T-helper 22 cell (primary cell): ENCODE data around the gene MSN.
"Not testable (repeated sequence)": the region's sequence is repeated elsewhere in the genome, so short reads cannot be mapped to it uniquely, and the experiment has no call there.

Source experiments
- DNase-seq: peaks from one replicate; pipeline ENCODE4 v3.0.0-alpha.2; 2020; ENCODE audit warnings: low read depth

MSN gene

GRCh38 chrX:65667503-65668376 lies at the start of gene MSN:
MSN (plus strand) TSS chrX:65667654; CDS start chrX:65667842, 188 bp downstream.
- peak; percentile 62 for DNase-seq

DNA sequence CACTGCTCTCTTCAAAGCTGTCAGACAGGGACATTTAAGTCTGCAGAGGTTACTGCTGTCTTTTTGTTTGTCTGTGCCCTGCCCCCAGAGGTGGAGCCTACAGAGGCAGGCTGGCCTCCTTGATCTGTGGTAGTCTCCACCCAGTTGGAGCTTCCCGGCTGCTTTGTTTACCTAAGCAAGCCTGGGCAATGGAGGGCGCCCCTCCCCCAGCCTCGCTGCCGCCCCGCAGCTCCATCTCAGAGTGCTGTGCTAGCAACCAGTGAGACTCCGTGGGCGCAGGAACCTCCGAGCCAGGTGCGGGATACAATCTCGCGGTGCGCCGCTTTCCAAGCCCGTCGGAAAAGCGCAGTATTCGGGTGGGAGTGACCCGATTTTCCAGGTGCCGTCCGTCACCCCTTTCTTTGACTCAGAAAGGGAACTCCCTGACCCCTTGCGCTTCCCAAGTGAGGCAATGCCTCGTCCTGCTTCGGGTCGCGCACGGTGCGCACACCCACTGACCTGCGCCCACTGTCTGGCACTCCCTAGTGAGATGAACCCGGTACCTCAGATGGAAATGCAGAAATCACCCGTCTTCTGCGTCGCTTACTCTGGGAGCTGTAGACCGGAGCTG lies 47.3 kb upstream of the MSN start:
- DNase-seq: not testable (repeated sequence)

DNA sequence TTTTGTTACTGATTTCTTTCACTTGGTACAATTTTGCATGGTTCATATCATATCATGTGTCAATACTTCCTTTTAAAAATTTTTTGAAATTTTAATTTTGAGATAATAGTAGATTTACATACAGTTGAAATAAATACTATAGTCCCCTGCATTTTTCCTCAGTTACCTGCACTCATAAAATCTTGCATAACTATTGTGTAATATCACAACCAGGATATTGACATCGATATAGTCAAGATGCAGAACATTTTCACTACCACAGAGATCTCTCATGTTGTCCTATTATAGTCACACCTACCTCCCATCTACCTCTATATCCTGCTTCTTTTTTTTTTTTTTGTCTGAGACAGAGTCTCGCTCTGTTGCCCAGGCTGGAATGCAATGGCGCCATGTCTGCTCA lies 36.7 kb upstream of the MSN start:
- DNase-seq: no peak

- DNase-seq: no peak
Measured at GRCh38 chrX:65633826-65634225, 33.6 kb upstream of the MSN start.

GRCh38 chrX:65634732-65635131 lies 32.7 kb upstream of the MSN start:
- no peak for DNase-seq

DNA sequence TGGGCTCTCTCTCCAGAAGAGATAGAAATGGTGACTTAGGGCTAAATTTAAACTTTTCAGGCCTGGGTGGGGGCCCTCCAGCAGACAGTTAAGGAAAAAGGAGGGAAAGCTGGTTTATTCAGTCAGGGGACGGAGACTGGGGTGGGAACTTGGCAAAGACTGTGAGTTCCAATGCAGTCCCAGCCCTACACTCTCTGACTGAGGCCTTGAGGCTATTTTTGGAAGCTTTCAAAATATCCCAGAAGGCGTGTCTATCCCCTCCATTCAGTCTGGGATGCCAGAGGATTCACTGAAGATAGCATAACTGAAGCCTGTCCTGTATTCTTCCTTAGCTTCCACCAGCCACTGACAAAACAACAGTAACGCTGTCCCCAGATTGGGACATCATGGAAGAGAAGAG lies 32.1 kb upstream of the MSN start:
- DNase-seq: no peak

DNA sequence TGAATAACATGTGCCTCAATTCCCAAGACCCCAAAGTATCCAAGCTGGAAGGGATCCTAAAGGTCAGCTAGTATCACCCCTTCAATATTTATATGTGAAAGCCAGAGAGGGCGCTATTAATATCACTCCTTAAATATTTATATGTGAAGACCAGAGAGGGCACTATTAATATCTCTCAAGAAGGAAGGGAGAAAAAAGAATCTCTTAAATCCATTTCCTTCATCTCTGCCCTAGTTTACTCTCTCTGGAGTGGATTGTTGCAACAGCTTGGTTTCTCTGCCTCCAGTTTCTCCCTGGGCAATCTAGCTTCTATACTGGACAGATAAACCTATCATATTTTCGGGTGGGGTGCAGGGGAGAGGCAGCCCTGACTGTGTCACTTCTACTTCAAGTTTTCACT lies 31.6 kb upstream of the MSN start:
- DNase-seq: no peak

DNA sequence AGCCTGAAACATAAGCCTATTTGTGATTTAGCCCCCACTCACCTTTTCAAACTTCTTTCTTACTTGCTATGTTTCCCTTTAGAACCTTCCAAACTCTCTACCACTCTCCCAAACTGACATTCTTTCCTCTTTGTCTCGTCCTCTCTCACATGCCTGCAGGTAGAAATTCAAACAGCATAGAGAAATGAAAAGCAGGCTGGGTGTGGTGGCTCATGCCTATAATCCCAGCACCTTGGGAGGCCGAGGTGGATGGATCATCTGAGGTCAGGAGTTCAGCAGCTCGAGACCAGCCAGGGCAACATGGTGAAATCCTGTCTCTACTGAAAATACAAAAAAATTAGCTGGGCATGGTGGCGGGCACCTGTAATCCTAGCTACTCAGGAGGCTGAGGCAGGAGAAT lies 31.2 kb upstream of the MSN start:
- not testable (repeated sequence) for DNase-seq

GRCh38 chrX:65637335-65637734 lies 30.1 kb upstream of the MSN start:
- DNase-seq: no peak

GRCh38 chrX:65642914-65643491 lies 24.5 kb upstream of the MSN start:
- DNase-seq: no peak

DNA sequence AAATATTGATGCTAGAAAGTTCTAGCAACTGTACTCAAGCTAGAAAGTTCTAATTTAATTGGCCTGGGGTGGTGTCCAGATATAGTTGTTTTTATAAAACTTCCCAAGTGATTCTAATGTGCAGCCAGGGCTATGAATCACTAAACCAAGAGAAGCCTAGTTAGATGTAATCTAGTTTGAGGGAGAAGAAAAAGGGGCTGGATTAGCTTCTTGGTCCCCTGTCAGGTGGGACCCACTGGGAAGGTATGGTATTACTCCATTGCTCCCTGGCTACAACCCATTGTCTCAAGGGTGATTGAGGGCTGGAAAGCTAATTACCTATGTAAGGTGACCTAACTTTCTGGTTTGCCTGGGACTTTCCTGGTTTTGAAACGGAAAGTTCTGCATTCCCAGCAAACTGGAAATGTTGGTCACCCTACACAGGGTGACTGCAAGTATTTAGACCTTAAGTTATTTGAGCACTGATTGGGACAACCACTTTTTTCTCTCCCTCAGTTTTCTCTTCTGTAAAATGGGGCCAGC lies 23.9 kb upstream of the MSN start:
- DNase-seq: no peak

DNA sequence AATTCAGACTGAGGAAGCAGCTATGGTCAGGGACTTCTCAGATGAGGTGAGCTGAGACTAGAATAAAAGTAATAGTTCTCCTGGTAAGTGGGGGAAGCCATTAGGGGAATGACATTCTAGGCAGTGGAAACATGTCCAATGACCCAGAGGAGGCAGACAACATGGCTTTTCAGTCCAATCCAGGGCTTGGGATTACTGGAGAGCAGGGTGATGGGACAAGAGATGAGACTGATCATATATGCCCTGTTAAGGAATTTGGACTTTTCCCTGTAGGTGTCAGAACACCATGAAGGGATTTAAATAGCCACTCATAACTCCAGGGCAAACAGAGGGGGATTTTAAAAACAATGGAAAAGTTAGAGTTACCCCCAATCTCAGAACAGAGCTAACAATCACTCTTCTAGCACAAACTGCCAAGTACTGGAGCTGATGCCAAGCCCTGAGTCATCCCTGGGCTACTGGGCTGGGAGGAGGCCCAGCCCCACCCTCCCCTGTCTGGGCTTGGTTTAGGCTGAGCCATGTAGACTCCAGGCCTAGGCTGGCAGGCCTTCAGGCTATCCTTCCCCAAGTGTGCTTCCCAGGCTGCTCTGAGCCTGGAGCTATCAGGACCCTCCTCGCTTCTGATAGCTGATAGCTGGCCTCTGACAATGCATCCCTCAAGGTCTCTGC lies 22.7 kb upstream of the MSN start:
- DNase-seq: no peak

GRCh38 chrX:65647801-65648200 lies 19.7 kb upstream of the MSN start:
- no peak for DNase-seq

DNA sequence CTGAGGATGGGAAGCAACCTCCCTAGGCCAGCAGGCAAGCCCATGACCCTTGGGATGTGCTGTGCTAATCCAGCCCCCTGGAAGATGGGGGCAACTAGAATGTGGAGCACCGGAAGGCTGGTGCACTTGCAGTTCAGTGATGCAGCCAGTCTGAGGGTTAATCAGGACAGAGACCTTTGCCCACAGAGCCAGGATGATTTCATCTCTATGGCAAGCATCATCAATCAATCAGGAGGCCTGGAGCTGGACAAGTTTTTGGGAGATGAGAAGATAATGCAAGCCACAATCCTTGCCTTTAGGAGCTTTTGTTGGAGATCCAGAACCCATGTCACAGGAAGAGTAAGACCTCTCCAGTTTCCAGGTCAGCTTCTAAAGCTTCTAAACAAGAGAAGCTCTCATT lies 15.4 kb upstream of the MSN start:
- DNase-seq: no peak

- not testable (repeated sequence) for DNase-seq
Measured at GRCh38 chrX:65657009-65657441, 10.4 kb upstream of the MSN start.

GRCh38 chrX:65657659-65658058 lies 9.8 kb upstream of the MSN start:
- DNase-seq: no peak

DNA sequence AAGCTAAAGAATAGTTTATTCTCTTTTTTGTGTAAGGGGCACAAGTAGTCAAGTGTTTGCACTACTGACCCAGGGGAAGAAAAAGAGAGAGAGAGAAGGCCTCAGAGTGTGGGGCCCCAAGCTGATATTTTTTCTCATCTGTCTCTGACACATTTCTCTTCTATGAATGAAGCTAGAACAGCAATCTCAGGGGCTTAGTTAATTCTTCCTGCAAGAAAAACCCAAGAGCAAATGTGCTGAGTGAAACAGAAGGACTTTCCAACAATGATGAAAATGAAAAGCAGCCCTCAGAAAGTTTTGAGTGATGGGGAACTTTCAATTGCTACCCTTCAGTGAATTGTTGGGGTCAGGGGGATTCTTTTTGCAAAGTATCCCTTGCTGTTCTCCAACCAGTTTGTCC lies 9.2 kb upstream of the MSN start:
- no peak for DNase-seq

- DNase-seq: no peak
Measured at GRCh38 chrX:65667157-65667502, 324 bp upstream of the MSN start.

- DNase-seq: peak; percentile 52
Measured at GRCh38 chrX:65668377-65669310, 1.2 kb downstream of the MSN start.

GRCh38 chrX:65671286-65671685 lies 3.8 kb downstream of the MSN start:
- no peak for DNase-seq

DNA sequence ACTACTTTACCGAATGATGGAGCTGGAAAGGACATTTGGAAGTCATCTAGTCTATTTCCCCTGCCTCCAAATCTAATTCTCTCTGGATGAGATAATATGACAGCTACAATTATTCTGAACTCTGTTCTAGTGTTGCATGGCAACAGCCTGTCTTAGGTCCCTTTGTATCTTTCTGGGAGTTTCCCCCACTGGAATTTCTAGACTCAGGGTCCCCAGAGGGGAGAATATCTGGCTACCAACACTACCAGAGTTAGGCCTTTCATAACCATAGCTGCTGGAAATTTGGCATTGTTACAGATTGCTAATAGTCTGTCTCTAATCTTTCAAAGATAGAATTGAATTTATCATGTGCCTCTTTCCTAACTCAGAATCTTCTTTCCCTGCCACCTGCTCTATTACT lies 4.5 kb downstream of the MSN start:
- DNase-seq: no peak

DNA sequence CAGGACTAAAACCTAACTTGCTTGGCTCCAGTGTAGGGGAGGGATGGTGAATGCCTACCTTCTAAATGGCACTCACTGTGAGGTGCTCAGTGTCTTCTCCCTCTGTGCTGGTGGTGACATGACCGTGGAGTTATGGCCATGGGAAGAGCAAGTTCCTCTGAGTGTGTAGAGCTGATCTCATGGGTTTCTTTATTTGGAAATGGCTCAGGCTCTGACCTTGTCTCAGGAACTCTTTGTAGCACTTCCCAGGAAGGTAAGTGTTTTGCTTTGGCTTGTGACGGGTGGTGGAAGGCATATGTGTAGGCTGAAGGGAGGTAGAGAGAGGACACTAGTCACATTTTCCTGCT lies 6.4 kb downstream of the MSN start:
- DNase-seq: no peak
